ENCODE results near the gene ANTXR2.

GRCh38 chr4:80091184-80091583 lies 18.2 kb upstream of the ANTXR2 start:
- TF ChIP-seq CTCF (IDR thresholded peaks at IDR 0.05) = no peak
- TF ChIP-seq POLR2A (IDR thresholded peaks at IDR 0.05) = no peak

Measured in uterus (tissue), 2 donors.